COR-L47 (cell line): Measurements from ENCODE around the gene ALDH1A1.

ENCODE experiments used
- DNase-seq: peaks from one replicate; lab custom pipeline; 2025; lab: John Stamatoyannopoulos, UW

ALDH1A1 gene

GRCh38 chr9:72917892-72918509 lies 34.9 kb downstream of the ALDH1A1 start:
- no peak for DNase-seq

- DNase-seq, result no peak
Measured at GRCh38 chr9:72915659-72916058, 37.2 kb downstream of the ALDH1A1 start.

GRCh38 chr9:72914750-72915149 lies 38.1 kb downstream of the ALDH1A1 start:
- no peak for DNase-seq

GRCh38 chr9:72913382-72914009 lies 39.4 kb downstream of the ALDH1A1 start:
- DNase-seq, result no peak

- no peak for DNase-seq
Measured at GRCh38 chr9:72912476-72913381, 40.1 kb downstream of the ALDH1A1 start.

- no peak for DNase-seq
Measured at GRCh38 chr9:72911816-72912215, 41.0 kb downstream of the ALDH1A1 start.

- DNase-seq, result no peak
Measured at GRCh38 chr9:72911247-72911775, 41.5 kb downstream of the ALDH1A1 start.

- DNase-seq, result no peak
Measured at GRCh38 chr9:72909428-72909827, 43.4 kb downstream of the ALDH1A1 start.

GRCh38 chr9:72907421-72907820 lies 45.4 kb downstream of the ALDH1A1 start:
- DNase-seq, result no peak

- no peak for DNase-seq
Measured at GRCh38 chr9:72906810-72907209, 46.0 kb downstream of the ALDH1A1 start.

- no peak for DNase-seq
Measured at GRCh38 chr9:72905514-72906480, 47.1 kb downstream of the ALDH1A1 start.

GRCh38 chr9:72904267-72905093 lies 48.4 kb downstream of the ALDH1A1 start:
- no peak for DNase-seq

GRCh38 chr9:72903103-72903502 lies 49.8 kb downstream of the ALDH1A1 start:
- no peak for DNase-seq

GRCh38 chr9:72902268-72902667 lies 50.6 kb downstream of the ALDH1A1 start:
- no peak for DNase-seq

GRCh38 chr9:72899734-72900477 lies 52.9 kb downstream of the ALDH1A1 start:
- DNase-seq, result no peak

GRCh38 chr9:72898784-72899733 lies 53.8 kb downstream of the ALDH1A1 start:
- DNase-seq, result no peak

GRCh38 chr9:72898360-72898759 lies 54.5 kb downstream of the ALDH1A1 start:
- no peak for DNase-seq

GRCh38 chr9:72897069-72897649 lies 55.7 kb downstream of the ALDH1A1 start:
- no peak for DNase-seq
